Neural progenitor cell (in vitro differentiated cells): Measurements from ENCODE around the gene SHISAL1.

Source experiments
- CTCF ChIP-seq: fragments of 200-600 bp; sonication (generic); IDR thresholded peaks from 2 replicates; pipeline ENCODE4 v1.5.1; 2017; ENCODE audit warnings: antibody characterized with exemption, mild to moderate bottlenecking
- EZH2 ChIP-seq: fragments of 200-600 bp; sonication (generic); IDR thresholded peaks from 2 replicates; pipeline ENCODE4 v1.6.1; 2017; ENCODE audit warnings: antibody characterized with exemption, mild to moderate bottlenecking, moderate library complexity
- EZH2phosphoT487 ChIP-seq: fragments of 200-600 bp; sonication (generic); IDR thresholded peaks from 2 replicates; pipeline ENCODE4 v1.6.1; 2017; ENCODE audit warnings: antibody characterized with exemption

GRCh38 chr22:44248926-44249325 lies 63.8 kb downstream of the SHISAL1 start:
- TF ChIP-seq CTCF (no peak), EZH2phosphoT487 (no peak), EZH2 (no peak)
